ENCODE data around the gene ELP2.
"Not testable (repeated sequence)": the region's sequence is repeated elsewhere in the genome, so short reads cannot be mapped to it uniquely, and the experiment has no call there.

ELP2 gene

GRCh38 chr18:36129300-36130038 lies at the start of gene ELP2, which contains the start of gene SLC39A6:
TSS of gene ELP2 (plus strand) at chr18:36129899. CDS start at chr18:36129934, 35 bp downstream.
TSS of gene SLC39A6 (minus strand) at chr18:36129340. CDS start at chr18:36127007, 2,333 bp downstream.
- Mint-ChIP-seq H3K27me3 (no peaks in the 10 kb centered on the region), H3K27ac (ENCODE audit: low read depth) (peak within 1 kb of the TSS; percentile 96), H3K4me3 (peak within 1 kb of the TSS; percentile 95), H3K4me1 (peaks cover 59% of the 10 kb centered on the region), H3K9me3 (no peaks in the 10 kb centered on the region), H3K36me3 (ENCODE audit: insufficient read depth) (peaks cover 26% of the 10 kb centered on the region)
- peak; percentile 92 for ATAC-seq (replicated peaks; ENCODE audit: extremely low read depth, poor library complexity, severe bottlenecking)
- DNase-seq (ENCODE audit: low spot score in 2 of 2) = peak; percentile 91 to 96

GRCh38 chr18:36081118-36081517 lies 48.6 kb upstream of the ELP2 start:
- Mint-ChIP-seq H3K9me3 (peaks cover 13% of the 10 kb centered on the region), H3K27me3 (peaks cover 29% of the 10 kb centered on the region)
- H3K36me3 Mint-ChIP-seq (ENCODE audit: insufficient read depth); H3K4me1 Mint-ChIP-seq; ATAC-seq (replicated peaks; ENCODE audit: extremely low read depth, poor library complexity, severe bottlenecking); DNase-seq (ENCODE audit: low spot score in 2 of 2); H3K27ac Mint-ChIP-seq (ENCODE audit: low read depth); H3K4me3 Mint-ChIP-seq: not testable (repeated sequence)

GRCh38 chr18:36083729-36084128 lies 46.0 kb upstream of the ELP2 start:
- Mint-ChIP-seq H3K36me3 (ENCODE audit: insufficient read depth) (no peaks in the 10 kb centered on the region), H3K4me3 (no peak overlapping the region), H3K27ac (ENCODE audit: low read depth) (no peak overlapping the region), H3K9me3 (peaks cover 13% of the 10 kb centered on the region), H3K4me1 (no peaks in the 10 kb centered on the region), H3K27me3 (peaks cover 22% of the 10 kb centered on the region)
- no peak for DNase-seq (ENCODE audit: low spot score in 2 of 2)
- ATAC-seq (replicated peaks; ENCODE audit: extremely low read depth, poor library complexity, severe bottlenecking) = no peak

GRCh38 chr18:36085195-36085594 lies 44.5 kb upstream of the ELP2 start:
- H3K4me1 Mint-ChIP-seq = no peaks in the 10 kb centered on the region
- no peaks in the 10 kb centered on the region for H3K36me3 Mint-ChIP-seq (ENCODE audit: insufficient read depth)
- DNase-seq (ENCODE audit: low spot score in 2 of 2) (no peak), ATAC-seq (replicated peaks; ENCODE audit: extremely low read depth, poor library complexity, severe bottlenecking) (no peak)
- H3K27ac Mint-ChIP-seq (ENCODE audit: low read depth) = no peak overlapping the region
- peaks cover 13% of the 10 kb centered on the region for H3K9me3 Mint-ChIP-seq
- H3K27me3 Mint-ChIP-seq = peaks cover 15% of the 10 kb centered on the region
- no peak overlapping the region for H3K4me3 Mint-ChIP-seq

GRCh38 chr18:36086186-36086585 lies 43.5 kb upstream of the ELP2 start:
- H3K27ac Mint-ChIP-seq (ENCODE audit: low read depth) = peak overlapping the region; percentile 56
- DNase-seq (ENCODE audit: low spot score in 2 of 2) = no peak
- ATAC-seq (replicated peaks; ENCODE audit: extremely low read depth, poor library complexity, severe bottlenecking) = no peak
- H3K4me3 Mint-ChIP-seq = no peak overlapping the region
- no peaks in the 10 kb centered on the region for H3K36me3 Mint-ChIP-seq (ENCODE audit: insufficient read depth)
- H3K27me3 Mint-ChIP-seq = peaks cover 5% of the 10 kb centered on the region
- H3K9me3 Mint-ChIP-seq = peaks cover 5% of the 10 kb centered on the region
- H3K4me1 Mint-ChIP-seq = no peaks in the 10 kb centered on the region

- H3K27me3 Mint-ChIP-seq = no peaks in the 10 kb centered on the region
- no peak overlapping the region for H3K4me3 Mint-ChIP-seq
- no peak overlapping the region for H3K27ac Mint-ChIP-seq (ENCODE audit: low read depth)
- DNase-seq (ENCODE audit: low spot score in 2 of 2) (no peak), ATAC-seq (replicated peaks; ENCODE audit: extremely low read depth, poor library complexity, severe bottlenecking) (no peak)
- no peaks in the 10 kb centered on the region for H3K36me3 Mint-ChIP-seq (ENCODE audit: insufficient read depth)
- peaks cover 10% of the 10 kb centered on the region for H3K4me1 Mint-ChIP-seq
- no peaks in the 10 kb centered on the region for H3K9me3 Mint-ChIP-seq
These were observed 41.4 kb upstream of the ELP2 start for GRCh38 chr18:36088256-36088655.

- no peaks in the 10 kb centered on the region for H3K9me3 Mint-ChIP-seq
- no peaks in the 10 kb centered on the region for H3K27me3 Mint-ChIP-seq
- H3K36me3 Mint-ChIP-seq (ENCODE audit: insufficient read depth) = no peaks in the 10 kb centered on the region
- H3K27ac Mint-ChIP-seq (ENCODE audit: low read depth) = no peak overlapping the region
- ATAC-seq (replicated peaks; ENCODE audit: extremely low read depth, poor library complexity, severe bottlenecking) (no peak), DNase-seq (ENCODE audit: low spot score in 2 of 2) (no peak)
- H3K4me3 Mint-ChIP-seq = no peak overlapping the region
- peaks cover 14% of the 10 kb centered on the region for H3K4me1 Mint-ChIP-seq
These were observed 40.7 kb upstream of the ELP2 start for GRCh38 chr18:36089001-36089400.

GRCh38 chr18:36092116-36092515 lies 37.6 kb upstream of the ELP2 start:
- H3K4me3 Mint-ChIP-seq; DNase-seq (ENCODE audit: low spot score in 2 of 2); H3K36me3 Mint-ChIP-seq (ENCODE audit: insufficient read depth); H3K9me3 Mint-ChIP-seq; H3K27me3 Mint-ChIP-seq; ATAC-seq (replicated peaks; ENCODE audit: extremely low read depth, poor library complexity, severe bottlenecking): not testable (repeated sequence)
- Mint-ChIP-seq H3K27ac (ENCODE audit: low read depth) (peak overlapping the region; percentile 9), H3K4me1 (peaks cover 14% of the 10 kb centered on the region)

GRCh38 chr18:36094431-36094830 lies 35.3 kb upstream of the ELP2 start:
- Mint-ChIP-seq H3K9me3 (no peaks in the 10 kb centered on the region), H3K27me3 (no peaks in the 10 kb centered on the region), H3K4me1 (peaks cover 14% of the 10 kb centered on the region), H3K27ac (ENCODE audit: low read depth) (no peak overlapping the region), H3K36me3 (ENCODE audit: insufficient read depth) (no peaks in the 10 kb centered on the region), H3K4me3 (no peak overlapping the region)
- ATAC-seq (replicated peaks; ENCODE audit: extremely low read depth, poor library complexity, severe bottlenecking) (no peak), DNase-seq (ENCODE audit: low spot score in 2 of 2) (no peak)

- Mint-ChIP-seq H3K27me3 (no peaks in the 10 kb centered on the region), H3K27ac (ENCODE audit: low read depth) (no peak overlapping the region), H3K36me3 (ENCODE audit: insufficient read depth) (no peaks in the 10 kb centered on the region), H3K9me3 (no peaks in the 10 kb centered on the region), H3K4me1 (peaks cover 14% of the 10 kb centered on the region), H3K4me3 (no peak overlapping the region)
- DNase-seq (ENCODE audit: low spot score in 2 of 2) = no peak
- no peak for ATAC-seq (replicated peaks; ENCODE audit: extremely low read depth, poor library complexity, severe bottlenecking)
These were observed 33.7 kb upstream of the ELP2 start for GRCh38 chr18:36095936-36096519.

GRCh38 chr18:36096955-36097354 lies 32.7 kb upstream of the ELP2 start:
- H3K27ac Mint-ChIP-seq (ENCODE audit: low read depth) = no peak overlapping the region
- H3K9me3 Mint-ChIP-seq = no peaks in the 10 kb centered on the region
- no peak for DNase-seq (ENCODE audit: low spot score in 2 of 2)
- H3K4me1 Mint-ChIP-seq = peaks cover 14% of the 10 kb centered on the region
- H3K27me3 Mint-ChIP-seq = peaks cover 6% of the 10 kb centered on the region
- H3K4me3 Mint-ChIP-seq = no peak overlapping the region
- no peak for ATAC-seq (replicated peaks; ENCODE audit: extremely low read depth, poor library complexity, severe bottlenecking)
- no peaks in the 10 kb centered on the region for H3K36me3 Mint-ChIP-seq (ENCODE audit: insufficient read depth)

- no peak overlapping the region for H3K4me3 Mint-ChIP-seq
- peaks cover 7% of the 10 kb centered on the region for H3K4me1 Mint-ChIP-seq
- DNase-seq (ENCODE audit: low spot score in 2 of 2) (no peak), ATAC-seq (replicated peaks; ENCODE audit: extremely low read depth, poor library complexity, severe bottlenecking) (no peak)
- H3K27me3 Mint-ChIP-seq = peaks cover 12% of the 10 kb centered on the region
- no peaks in the 10 kb centered on the region for H3K9me3 Mint-ChIP-seq
- H3K27ac Mint-ChIP-seq (ENCODE audit: low read depth) = no peak overlapping the region
- no peaks in the 10 kb centered on the region for H3K36me3 Mint-ChIP-seq (ENCODE audit: insufficient read depth)
These were observed 30.4 kb upstream of the ELP2 start for GRCh38 chr18:36099311-36099710.

- ATAC-seq (replicated peaks; ENCODE audit: extremely low read depth, poor library complexity, severe bottlenecking) = no peak
- Mint-ChIP-seq H3K4me3 (no peak overlapping the region), H3K4me1 (peaks cover 7% of the 10 kb centered on the region), H3K9me3 (no peaks in the 10 kb centered on the region), H3K27ac (ENCODE audit: low read depth) (no peak overlapping the region), H3K27me3 (peaks cover 12% of the 10 kb centered on the region), H3K36me3 (ENCODE audit: insufficient read depth) (peaks cover 2% of the 10 kb centered on the region)
- DNase-seq (ENCODE audit: low spot score in 2 of 2) = no peak
These were observed 27.8 kb upstream of the ELP2 start for GRCh38 chr18:36101943-36102342.
